OCI-LY3 (cell line): ENCODE data around the gene CX3CL1.
A peak's percentile ranks its signal among the peaks of the same experiment; 100 is the strongest.

Experiments used
- H2AFZ ChIP-seq: fragments of 200-600, 300-600 bp; shearing (Covaris generic); 2 replicates; pipeline ENCODE4 v1.6.0; 2014; ENCODE audit warnings: antibody characterized with exemption, low read depth, low read length
- H3K27ac ChIP-seq: fragments of 200-600, 300-600 bp; sonication (generic); 2 replicates; pipeline ENCODE4 v1.5.1; 2014; ENCODE audit warnings: mild to moderate bottlenecking, low read length, moderate library complexity, mixed read lengths
- H3K27me3 ChIP-seq: fragments of 200-600, 300-600 bp; sonication (generic); 2 replicates; pipeline ENCODE4 v1.6.1; 2014; ENCODE audit warnings: low read depth, low read length, mixed read lengths
- H3K36me3 ChIP-seq: fragments of 200-600, 300-600 bp; sonication (generic); replicated peaks from 2 replicates; pipeline ENCODE3; 2014; ENCODE audit warnings: low read depth, low read length, mixed read lengths
- H3K4me1 ChIP-seq: fragments of 300-600, 200-600 bp; sonication (generic); 2 replicates; pipeline ENCODE4 v1.6.1; 2014; ENCODE audit warnings: low read length, mixed read lengths
- H3K4me2 ChIP-seq: fragments of 200-600, 300-600 bp; sonication (generic); 2 replicates; pipeline ENCODE4 v1.6.1; 2014; ENCODE audit warnings: low read length, mixed read lengths
- H3K4me3 ChIP-seq: fragments of 300-600, 200-600 bp; sonication (generic); 2 replicates; pipeline ENCODE4 v1.5.1; 2014; ENCODE audit warnings: antibody characterized with exemption, mild to moderate bottlenecking, low read length, moderate library complexity
- H3K79me2 ChIP-seq: fragments of 300-600, 200-600 bp; shearing (Covaris generic); 2 replicates; pipeline ENCODE4 v1.6.1; 2014; ENCODE audit warnings: mild to moderate bottlenecking, low read length, mixed read lengths
- H3K9ac ChIP-seq: fragments of 300-600, 200-600 bp; shearing (Covaris generic); 2 replicates; pipeline ENCODE4 v1.6.0; 2014; ENCODE audit warnings: mild to moderate bottlenecking, low read length, moderate library complexity
- H3K9me3 ChIP-seq: fragments of 200-600, 300-600 bp; shearing (Covaris generic); 2 replicates; pipeline ENCODE4 v1.6.1; 2014; ENCODE audit warnings: low read length, mixed read lengths; ENCODE audit not compliant: insufficient read depth
- H4K20me1 ChIP-seq: fragments of 200-600, 300-600 bp; sonication (generic); 2 replicates; pipeline ENCODE4 v1.6.1; 2016; ENCODE audit warnings: low read length, mixed read lengths; ENCODE audit not compliant: insufficient read depth
- EZH2phosphoT487 ChIP-seq: fragments of 200-600 bp; shearing (Covaris generic); IDR thresholded peaks from 2 replicates; pipeline ENCODE4 v1.6.1; 2018; ENCODE audit warnings: antibody characterized with exemption, mixed run types, low read depth
- TF ChIP-seq, protein P1 (sequence below): fragments of 200-600, 300-600 bp; sonication (generic); IDR thresholded peaks from 2 replicates; pipeline ENCODE4 v1.5.1; 2014; ENCODE audit warnings: antibody characterized with exemption, low read length, low read depth

Gene CX3CL1

GRCh38 chr16:57345666-57346204, 26.6 kb upstream of the CX3CL1 start:
- Histone ChIP-seq H3K36me3 (peaks cover 11% of the 10 kb centered on the region), H3K4me3 (no peak overlapping the region), H2AFZ (no peak overlapping the region), H3K27me3 (peaks cover 44% of the 10 kb centered on the region), H3K4me1 (peaks cover 55% of the 10 kb centered on the region), H4K20me1 (no peaks in the 10 kb centered on the region), H3K79me2 (no peaks in the 10 kb centered on the region), H3K27ac (no peak overlapping the region), H3K4me2 (no peak overlapping the region), H3K9ac (no peak overlapping the region), H3K9me3 (peaks cover 20% of the 10 kb centered on the region)
- TF ChIP-seq, protein P1, sequence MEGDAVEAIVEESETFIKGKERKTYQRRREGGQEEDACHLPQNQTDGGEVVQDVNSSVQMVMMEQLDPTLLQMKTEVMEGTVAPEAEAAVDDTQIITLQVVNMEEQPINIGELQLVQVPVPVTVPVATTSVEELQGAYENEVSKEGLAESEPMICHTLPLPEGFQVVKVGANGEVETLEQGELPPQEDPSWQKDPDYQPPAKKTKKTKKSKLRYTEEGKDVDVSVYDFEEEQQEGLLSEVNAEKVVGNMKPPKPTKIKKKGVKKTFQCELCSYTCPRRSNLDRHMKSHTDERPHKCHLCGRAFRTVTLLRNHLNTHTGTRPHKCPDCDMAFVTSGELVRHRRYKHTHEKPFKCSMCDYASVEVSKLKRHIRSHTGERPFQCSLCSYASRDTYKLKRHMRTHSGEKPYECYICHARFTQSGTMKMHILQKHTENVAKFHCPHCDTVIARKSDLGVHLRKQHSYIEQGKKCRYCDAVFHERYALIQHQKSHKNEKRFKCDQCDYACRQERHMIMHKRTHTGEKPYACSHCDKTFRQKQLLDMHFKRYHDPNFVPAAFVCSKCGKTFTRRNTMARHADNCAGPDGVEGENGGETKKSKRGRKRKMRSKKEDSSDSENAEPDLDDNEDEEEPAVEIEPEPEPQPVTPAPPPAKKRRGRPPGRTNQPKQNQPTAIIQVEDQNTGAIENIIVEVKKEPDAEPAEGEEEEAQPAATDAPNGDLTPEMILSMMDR = no peak
- no peak for TF ChIP-seq EZH2phosphoT487

- H3K4me1 ChIP-seq = peaks cover 47% of the 10 kb centered on the region
- H4K20me1 ChIP-seq = no peaks in the 10 kb centered on the region
- peaks cover 38% of the 10 kb centered on the region for H3K27me3 ChIP-seq
- no peak overlapping the region for H3K9ac ChIP-seq
- H3K27ac ChIP-seq = no peak overlapping the region
- peaks cover 11% of the 10 kb centered on the region for H3K36me3 ChIP-seq
- H2AFZ ChIP-seq = no peak overlapping the region
- TF ChIP-seq, protein P1 = no peak
- TF ChIP-seq EZH2phosphoT487 = no peak
- no peak overlapping the region for H3K4me3 ChIP-seq
- no peaks in the 10 kb centered on the region for H3K79me2 ChIP-seq
- H3K9me3 ChIP-seq = peaks cover 20% of the 10 kb centered on the region
- H3K4me2 ChIP-seq = no peak overlapping the region
These were observed 24.4 kb upstream of the CX3CL1 start for GRCh38 chr16:57347858-57348257.

DNA sequence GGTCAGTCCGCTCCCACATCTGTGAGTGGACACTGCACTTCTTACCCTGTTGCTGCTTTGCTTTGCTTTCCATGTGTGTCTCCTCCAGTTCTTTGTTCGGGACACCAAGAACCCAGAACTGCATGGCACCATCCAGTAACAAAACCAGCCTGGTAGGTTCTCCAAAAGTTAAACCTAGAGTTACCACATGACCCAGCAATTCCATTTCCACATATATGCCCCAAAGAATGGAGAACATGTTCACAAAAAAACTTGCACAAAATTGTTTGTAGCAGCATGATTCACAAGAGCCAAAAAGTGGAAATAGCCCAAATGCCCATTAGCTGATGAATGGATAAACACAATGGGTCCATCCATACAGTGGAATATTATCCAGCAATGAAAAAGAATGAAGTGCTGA, 24.0 kb upstream of the CX3CL1 start:
- Histone ChIP-seq H3K79me2 (no peaks in the 10 kb centered on the region), H3K4me2 (peak overlapping the region; percentile 98), H4K20me1 (no peaks in the 10 kb centered on the region), H3K27ac (no peak overlapping the region), H3K4me1 (peaks cover 48% of the 10 kb centered on the region), H3K36me3 (peaks cover 11% of the 10 kb centered on the region), H2AFZ (no peak overlapping the region), H3K4me3 (peak overlapping the region; percentile 72; the same call in 1 of the 2 replicates), H3K9me3 (peaks cover 19% of the 10 kb centered on the region), H3K27me3 (peaks cover 35% of the 10 kb centered on the region), H3K9ac (no peak overlapping the region; the same call in 1 of the 2 replicates)
- TF ChIP-seq, protein P1 = no peak
- TF ChIP-seq EZH2phosphoT487 = no peak

DNA sequence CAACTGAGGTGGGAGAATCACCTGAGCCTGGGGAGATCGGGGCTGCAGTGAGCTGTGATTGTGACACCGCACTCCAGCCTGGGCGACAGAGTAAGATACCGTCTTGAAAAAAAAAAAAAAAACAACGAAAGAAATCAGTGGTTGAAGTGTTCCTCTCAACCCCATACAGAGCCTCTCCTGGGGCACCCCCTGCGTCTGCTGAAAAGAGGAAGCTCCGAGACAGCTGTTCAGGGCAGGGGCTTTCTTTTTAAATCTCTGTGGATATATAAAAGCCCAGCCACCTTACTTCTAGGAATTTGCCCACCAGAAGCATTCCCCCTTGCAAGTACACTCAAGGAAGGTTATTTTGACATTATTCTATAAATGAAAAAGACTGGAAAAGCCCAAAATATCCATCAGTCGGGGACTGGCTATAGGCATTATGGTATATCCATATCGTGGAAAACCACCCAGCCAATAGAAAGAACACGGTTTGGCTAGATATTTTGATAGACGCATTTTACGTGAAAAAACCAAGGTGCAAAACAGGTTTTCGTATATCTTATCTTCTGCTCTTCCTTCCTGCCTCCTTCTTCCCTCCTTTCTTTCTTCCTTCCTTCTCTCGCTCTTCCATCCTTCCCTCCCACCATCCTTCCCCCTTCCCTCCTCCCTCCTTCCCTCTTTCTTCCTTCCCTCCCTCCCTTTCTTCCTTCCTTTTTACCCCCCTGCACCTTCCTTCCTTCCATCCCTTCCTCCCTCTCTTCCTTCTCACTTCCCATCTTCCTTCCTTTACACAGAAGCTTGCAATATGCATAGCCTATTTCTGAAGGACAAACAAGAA, 22.9 kb upstream of the CX3CL1 start:
- H3K9ac ChIP-seq = peak overlapping the region; percentile 54; the same call in 1 of the 2 replicates
- H3K4me3 ChIP-seq = peak overlapping the region; percentile 72
- peaks cover 32% of the 10 kb centered on the region for H3K27me3 ChIP-seq
- TF ChIP-seq, protein P1 = no peak
- TF ChIP-seq EZH2phosphoT487 = peak; percentile 71
- peak overlapping the region; percentile 45; the same call in 1 of the 2 replicates for H3K27ac ChIP-seq
- H3K4me2 ChIP-seq = peak overlapping the region; percentile 98
- H3K36me3 ChIP-seq = peaks cover 11% of the 10 kb centered on the region
- no peak overlapping the region for H2AFZ ChIP-seq
- peaks cover 17% of the 10 kb centered on the region for H3K9me3 ChIP-seq
- H3K79me2 ChIP-seq = no peaks in the 10 kb centered on the region
- H3K4me1 ChIP-seq = peaks cover 47% of the 10 kb centered on the region
- H4K20me1 ChIP-seq = no peaks in the 10 kb centered on the region
